Renal pelvis (tissue), 4 donors: ENCODE results near the gene SZRD1. TPM values are rescaled to one million over a fixed set of nuclear protein-coding genes. Genes with fewer than 3 reads are reported as not detected.
"Not testable (repeated sequence)": the region's sequence is repeated elsewhere in the genome, so short reads cannot be mapped to it uniquely, and the experiment has no call there.

Experiments
- DNase-seq: peaks from one replicate; pipeline ENCODE4 v3.0.0-alpha.2; 2013
- polyA plus RNA-seq, 3 donors: library from polyadenylated mRNA; unstranded; fragments of 120-200 nt; gene quantifications; one replicate each; pipeline ENCODE4 v1.2.1, GENCODE V29; 2013; ENCODE audit not compliant: insufficient read length in 3 of 3

Gene SZRD1
- polyA plus RNA-seq, 3 donors = 99.9 to 121 (median 112) TPM

GRCh38 chr1:16351456-16351993 is 15.5 kb upstream of the SZRD1 start:
- DNase-seq = no peak

DNA sequence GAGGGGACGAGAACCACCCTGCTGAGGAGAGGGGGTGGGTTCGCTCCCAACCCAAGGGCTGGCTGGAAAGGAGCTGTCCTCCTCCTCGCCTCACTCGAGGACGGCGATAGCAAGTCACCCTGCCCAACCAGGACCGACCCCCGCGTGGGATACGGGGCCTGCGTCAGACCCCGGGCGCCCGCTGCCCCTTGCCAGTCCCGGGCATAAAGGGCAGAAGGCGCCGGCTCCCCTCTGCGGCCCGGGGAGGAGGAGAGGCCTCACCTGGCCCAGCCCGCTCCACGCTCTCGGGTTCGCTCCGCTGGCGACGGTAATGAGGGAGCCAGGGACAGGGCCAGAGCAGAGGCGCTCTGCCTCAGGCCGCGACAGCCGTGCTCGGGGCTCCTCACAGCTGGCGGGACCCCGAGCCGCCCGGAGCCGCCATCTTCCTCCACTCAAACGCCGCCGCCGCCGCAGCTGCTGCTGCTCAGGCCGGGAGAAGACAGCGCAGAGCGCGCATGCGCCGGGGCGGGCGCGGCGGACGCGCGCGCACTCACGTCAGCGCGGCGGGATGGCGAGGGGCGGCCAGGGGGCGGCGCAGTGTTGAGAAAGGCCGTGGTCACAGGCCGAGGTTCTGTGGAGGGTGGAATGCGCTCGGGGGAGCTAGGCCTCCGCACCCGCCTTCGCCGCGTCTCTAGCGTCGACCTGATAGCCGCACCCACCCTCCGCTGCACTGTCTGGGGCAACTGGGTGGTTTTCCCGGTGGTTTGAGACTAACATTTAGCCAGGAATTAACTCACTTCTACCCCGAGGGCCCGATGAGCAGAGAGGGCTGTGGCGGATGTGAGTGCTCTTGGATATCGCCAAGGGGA is 14.8 kb upstream of the SZRD1 start, which contains the start of gene FBXO42:
TSS of gene FBXO42 (minus strand) at position 487 of the 848 bp plus-strand sequence. CDS start 37,062 bp downstream, outside the sequence.
- peak; percentile 96 for DNase-seq

GRCh38 chr1:16352842-16353535 is 14.1 kb upstream of the SZRD1 start:
- no peak for DNase-seq

GRCh38 chr1:16354619-16355018 is 12.4 kb upstream of the SZRD1 start:
- no peak for DNase-seq

- no peak for DNase-seq
Measured at GRCh38 chr1:16356867-16357266, 10.2 kb upstream of the SZRD1 start.

GRCh38 chr1:16365146-16365498 is 1.9 kb upstream of the SZRD1 start:
- not testable (repeated sequence) for DNase-seq

DNA sequence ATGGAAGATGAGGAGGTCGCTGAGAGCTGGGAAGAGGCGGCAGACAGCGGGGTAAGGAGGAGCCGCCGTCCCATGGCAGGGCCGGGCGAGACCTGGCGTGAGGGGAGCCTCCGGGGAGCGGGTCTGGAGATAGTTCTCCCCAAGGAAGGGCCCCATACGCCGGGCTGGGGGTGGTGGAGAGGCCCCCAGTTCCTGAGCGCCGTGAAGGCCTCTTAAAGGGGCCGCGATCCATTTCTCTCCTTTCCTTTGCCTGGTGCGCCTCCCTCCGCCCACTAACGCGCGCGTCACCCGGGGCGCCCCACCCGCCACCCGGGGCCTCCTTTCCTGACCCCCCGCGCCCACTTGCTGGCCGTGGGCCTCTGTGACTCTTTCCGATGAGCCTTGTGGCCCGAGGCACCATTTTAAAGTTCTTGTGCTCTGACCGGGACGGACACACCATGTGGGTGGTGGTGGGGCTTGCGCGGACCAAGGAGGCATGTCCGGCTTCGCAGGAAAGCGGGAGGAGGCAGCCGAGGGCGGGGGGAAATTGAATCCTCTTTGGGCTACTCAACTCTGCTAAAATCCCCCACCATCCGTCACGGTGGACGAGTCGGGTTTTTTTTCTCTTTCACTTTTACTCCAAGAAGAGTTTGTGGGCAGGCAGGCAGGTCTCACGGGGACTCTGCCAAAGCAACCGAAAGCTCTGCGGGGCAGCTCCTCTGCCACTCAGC is 371 bp downstream of the SZRD1 start:
- peak; percentile 90 for DNase-seq

DNA sequence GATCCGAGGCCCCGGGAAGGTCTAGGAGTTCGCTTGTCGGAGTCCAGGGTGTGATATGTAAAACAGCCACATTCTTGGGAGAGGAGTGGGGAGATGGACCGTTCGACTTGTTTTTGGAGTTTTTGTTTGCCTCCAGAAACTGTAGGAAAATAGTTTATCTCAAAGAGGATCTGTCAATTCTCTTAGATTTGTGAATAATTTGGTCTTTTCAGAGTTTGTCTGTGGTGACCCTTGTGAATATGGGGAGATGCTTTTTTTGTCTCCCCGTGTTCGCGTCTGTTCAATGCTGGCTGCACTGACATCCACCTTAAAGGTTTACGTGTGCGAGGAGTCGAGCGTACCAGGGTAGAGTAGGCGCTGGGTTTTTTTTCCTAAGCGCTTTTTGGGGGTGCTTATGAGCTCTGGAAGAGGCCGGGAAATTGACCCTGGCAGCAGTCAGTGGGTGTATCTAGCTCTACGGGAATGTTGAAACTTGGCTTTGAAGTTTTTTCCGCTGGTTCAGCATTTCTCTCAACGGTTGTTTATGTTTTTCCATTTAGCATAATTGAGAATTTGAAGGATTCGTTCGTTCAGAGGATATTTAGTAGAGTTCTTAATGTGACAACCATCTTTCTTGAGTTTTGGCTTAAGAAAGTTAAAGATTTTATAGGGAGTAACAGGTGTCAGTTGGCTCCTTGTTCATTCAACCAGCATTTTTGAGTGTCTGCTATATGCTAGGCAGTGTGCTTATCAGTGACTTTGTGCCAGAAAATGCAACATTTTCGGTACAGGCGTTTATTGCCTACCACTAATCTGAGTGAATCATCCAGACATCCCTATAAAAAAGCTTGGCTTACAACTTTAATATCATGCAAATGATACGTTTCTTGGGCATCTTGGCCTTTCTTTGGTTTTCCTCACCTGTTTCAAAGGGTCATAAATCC is 1.2 kb downstream of the SZRD1 start:
- DNase-seq = no peak

DNA sequence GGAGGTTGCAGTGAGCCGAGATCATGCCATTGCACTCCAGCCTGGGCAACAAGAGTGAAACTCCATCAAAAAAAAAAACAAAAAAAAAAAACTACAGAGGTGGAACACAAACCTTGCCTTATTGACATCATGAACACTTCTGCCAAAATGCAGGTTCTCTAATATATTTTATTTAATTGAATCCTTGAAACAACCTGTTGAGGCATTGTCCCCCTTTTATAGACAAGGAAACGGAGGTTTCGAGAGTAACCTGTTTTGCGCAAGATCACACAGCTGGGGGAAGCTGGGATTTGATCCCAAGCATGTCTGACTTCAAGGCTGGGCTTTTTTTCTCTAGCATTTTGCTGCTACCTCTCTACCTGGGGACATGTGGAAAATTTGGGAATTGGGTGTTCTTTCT is 2.8 kb downstream of the SZRD1 start:
- DNase-seq = no peak

GRCh38 chr1:16371725-16372124 is 4.7 kb downstream of the SZRD1 start:
- no peak for DNase-seq

DNA sequence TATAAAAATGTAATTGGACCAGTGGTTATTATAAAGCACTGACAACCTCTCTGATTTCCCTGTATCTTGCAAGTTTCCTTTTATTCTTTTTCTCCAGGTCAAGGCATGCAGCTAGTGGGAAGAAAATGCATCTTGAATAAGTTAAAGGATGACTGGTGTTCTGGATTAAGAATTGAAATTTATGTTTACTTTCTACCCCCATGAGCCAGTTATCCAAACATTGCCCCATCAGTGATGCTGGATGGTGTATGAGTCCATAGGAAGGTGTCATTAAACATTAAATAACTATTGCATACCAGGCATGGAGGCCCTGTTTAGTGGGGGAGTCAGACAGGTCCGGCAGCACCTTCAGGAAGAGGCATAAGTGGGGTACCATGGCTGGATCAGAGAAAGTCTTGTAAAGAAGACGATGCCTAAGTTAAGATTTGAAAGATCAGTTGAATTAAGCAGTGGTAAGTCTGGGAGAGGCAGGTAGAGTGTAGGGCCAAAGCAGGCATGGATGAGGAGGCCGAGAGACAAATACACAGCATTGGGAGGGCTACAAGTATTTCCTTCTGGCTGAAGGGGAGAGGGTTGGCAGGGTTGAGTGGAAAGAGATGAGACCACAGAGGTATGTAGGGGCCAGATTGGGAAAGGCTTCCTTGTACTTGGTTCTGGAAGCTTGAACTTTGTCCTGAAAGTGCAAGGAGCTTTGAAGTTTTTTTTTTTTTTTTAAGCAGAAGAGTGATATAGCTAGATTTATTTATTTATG is 5.7 kb downstream of the SZRD1 start:
- DNase-seq = no peak

GRCh38 chr1:16374266-16374665 is 7.2 kb downstream of the SZRD1 start:
- no peak for DNase-seq

- no peak for DNase-seq
Measured at GRCh38 chr1:16375521-16376340, 8.7 kb downstream of the SZRD1 start.

- DNase-seq = no peak
Measured at GRCh38 chr1:16376971-16377370, 9.9 kb downstream of the SZRD1 start.

DNA sequence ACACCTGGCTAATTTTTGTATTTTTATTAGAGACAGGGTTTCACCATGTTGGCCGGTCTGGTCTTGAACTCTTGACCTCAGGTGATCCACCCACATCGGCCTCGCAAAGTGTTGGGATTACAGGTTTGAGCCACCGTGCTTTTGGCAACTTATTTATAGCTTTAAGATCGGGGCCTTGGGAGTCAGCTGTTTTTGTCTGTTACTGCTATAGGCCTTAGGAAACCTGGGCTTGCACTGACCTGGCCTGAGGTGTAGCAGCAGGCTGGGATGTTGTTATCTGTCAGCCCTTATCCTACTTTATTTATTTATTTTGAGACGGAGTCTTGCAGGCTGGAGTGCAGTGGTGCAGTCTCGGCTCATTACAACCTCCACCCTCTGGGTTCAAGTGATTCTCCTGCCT is 11.4 kb downstream of the SZRD1 start:
- DNase-seq = no peak

- no peak for DNase-seq
Measured at GRCh38 chr1:16380868-16381267, 13.8 kb downstream of the SZRD1 start.

- DNase-seq = no peak
Measured at GRCh38 chr1:16383888-16384287, 16.8 kb downstream of the SZRD1 start.

GRCh38 chr1:16385659-16386453 is 18.8 kb downstream of the SZRD1 start:
- DNase-seq = no peak
